ENCODE results near the gene LOXL4.

The LOXL4 gene

GRCh38 chr10:98270786-98271185 lies 2.8 kb upstream of the LOXL4 start:
- DNase-seq, result no peak
- Histone ChIP-seq H3K27ac (no peak overlapping the region), H3K27me3 (replicated peaks) (no peaks in the 10 kb centered on the region), H3K36me3 (replicated peaks) (no peaks in the 10 kb centered on the region), H3K4me3 (ENCODE audit: low read depth, low read length) (no peak overlapping the region)
- TF ChIP-seq CTCF (IDR thresholded peaks at IDR 0.05; ENCODE audit: low read depth, low read length, missing control alignments), result no peak
- in situ Hi-C loops (cut with HindIII; ENCODE audit: low pct_ligation_motif_present, low sequenced_read_pairs), result no loop called here

- in situ Hi-C loops (cut with HindIII; ENCODE audit: low pct_ligation_motif_present, low sequenced_read_pairs), result no loop called here
- DNase-seq, result no peak
- Histone ChIP-seq H3K27ac (no peak overlapping the region), H3K27me3 (replicated peaks) (no peaks in the 10 kb centered on the region), H3K4me3 (ENCODE audit: low read depth, low read length) (no peak overlapping the region), H3K36me3 (replicated peaks) (no peaks in the 10 kb centered on the region)
- no peak for TF ChIP-seq CTCF (IDR thresholded peaks at IDR 0.05; ENCODE audit: low read depth, low read length, missing control alignments)
Observed at GRCh38 chr10:98270073-98270740, 2.2 kb upstream of the LOXL4 start.

- H3K27me3 ChIP-seq (replicated peaks), result no peaks in the 10 kb centered on the region
- peak; percentile 70 for DNase-seq
- H3K36me3 ChIP-seq (replicated peaks), result no peaks in the 10 kb centered on the region
- no peak overlapping the region for H3K27ac ChIP-seq
- in situ Hi-C loops (cut with HindIII; ENCODE audit: low pct_ligation_motif_present, low sequenced_read_pairs), result no loop called here
- no peak overlapping the region for H3K4me3 ChIP-seq (ENCODE audit: low read depth, low read length)
- TF ChIP-seq CTCF (IDR thresholded peaks at IDR 0.05; ENCODE audit: low read depth, low read length, missing control alignments), result no peak
Observed at GRCh38 chr10:98269435-98269912, 1.5 kb upstream of the LOXL4 start.

- no peak for TF ChIP-seq CTCF (IDR thresholded peaks at IDR 0.05; ENCODE audit: low read depth, low read length, missing control alignments)
- Histone ChIP-seq H3K36me3 (replicated peaks) (no peaks in the 10 kb centered on the region), H3K27ac (no peak overlapping the region), H3K4me3 (ENCODE audit: low read depth, low read length) (peak overlapping the region; percentile 57), H3K27me3 (replicated peaks) (no peaks in the 10 kb centered on the region)
- in situ Hi-C loops (cut with HindIII; ENCODE audit: low pct_ligation_motif_present, low sequenced_read_pairs), result no loop called here
- DNase-seq, result no peak
Observed at GRCh38 chr10:98268694-98269431, 869 bp upstream of the LOXL4 start.

- Histone ChIP-seq H3K27me3 (replicated peaks) (no peaks in the 10 kb centered on the region), H3K4me3 (ENCODE audit: low read depth, low read length) (peak overlapping the region; percentile 46), H3K36me3 (replicated peaks) (no peaks in the 10 kb centered on the region), H3K27ac (no peak overlapping the region)
- DNase-seq, result no peak
- in situ Hi-C loops (cut with HindIII; ENCODE audit: low pct_ligation_motif_present, low sequenced_read_pairs), result no loop called here
- no peak for TF ChIP-seq CTCF (IDR thresholded peaks at IDR 0.05; ENCODE audit: low read depth, low read length, missing control alignments)
Observed at GRCh38 chr10:98267069-98267893, 713 bp downstream of the LOXL4 start.
